GM18502 (cell line): ENCODE data around the gene LRRC8D.
A peak's percentile ranks its signal among the peaks of the same experiment; 100 is the strongest.

ENCODE experiments used
- ATAC-seq: cut with Tn5 transposase; IDR thresholded peaks from one replicate; pipeline ENCODE4 v1.9.1; 2021; ENCODE audit warnings: mild to moderate bottlenecking; ENCODE audit not compliant: unreplicated experiment, poor library complexity

LRRC8D gene

DNA sequence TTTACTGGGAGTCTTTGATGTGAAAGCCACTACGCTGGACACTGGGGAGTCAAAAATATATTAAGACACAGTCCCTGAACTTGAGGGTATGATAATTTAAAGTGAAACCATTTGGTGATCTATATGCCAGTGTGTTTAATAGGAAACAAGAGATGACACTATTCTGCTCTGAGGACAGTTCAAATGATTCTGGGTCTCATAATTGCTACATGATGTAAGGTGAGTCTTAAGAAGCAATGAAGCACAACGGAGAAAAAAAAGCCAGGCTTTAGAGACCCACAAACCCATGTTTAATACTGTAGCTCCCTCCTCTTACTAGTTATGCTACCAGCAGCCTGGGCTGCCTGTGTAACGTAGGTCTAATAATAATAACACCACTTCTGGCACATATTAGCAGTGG lies 14.2 kb upstream of the LRRC8D start:
- ATAC-seq, result no peak

DNA sequence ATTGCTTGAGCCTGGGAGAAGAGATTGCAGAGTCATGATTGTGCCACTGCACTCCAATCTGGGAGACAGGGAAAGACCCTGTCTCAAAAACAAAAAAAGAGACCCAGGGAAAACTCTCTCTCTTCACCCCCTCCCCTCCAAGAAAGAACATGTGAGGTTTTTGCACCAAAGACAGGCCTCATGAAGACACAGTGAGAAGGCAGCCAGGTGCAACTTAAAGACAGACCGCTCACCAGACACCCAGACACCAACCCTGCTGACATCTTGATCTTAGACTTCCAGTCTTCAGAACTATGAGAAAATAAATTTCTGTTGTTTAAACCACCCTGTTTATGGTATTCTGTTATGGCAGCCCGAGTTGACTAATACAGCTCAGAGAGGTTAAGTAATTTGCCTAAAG lies 13.3 kb upstream of the LRRC8D start:
- ATAC-seq, result no peak

DNA sequence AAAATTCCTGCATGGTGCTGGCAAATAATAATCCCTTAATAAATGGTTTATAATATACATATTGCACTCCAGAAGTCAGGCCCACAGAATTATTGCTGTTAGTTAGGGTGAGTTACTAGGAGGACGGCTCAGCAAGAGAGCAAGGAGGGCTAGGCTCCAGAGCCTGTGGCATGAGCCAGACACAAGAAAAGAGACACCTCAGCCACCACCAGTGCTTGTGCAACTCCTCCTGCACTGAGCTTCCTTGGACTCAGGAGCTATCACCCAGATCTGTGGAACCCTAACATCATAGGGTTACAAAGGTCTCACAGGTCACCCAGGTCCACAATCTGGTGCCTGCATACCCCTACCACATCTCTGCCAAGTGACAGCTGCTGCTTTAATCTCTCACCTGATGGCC lies 12.8 kb upstream of the LRRC8D start:
- ATAC-seq, result no peak

DNA sequence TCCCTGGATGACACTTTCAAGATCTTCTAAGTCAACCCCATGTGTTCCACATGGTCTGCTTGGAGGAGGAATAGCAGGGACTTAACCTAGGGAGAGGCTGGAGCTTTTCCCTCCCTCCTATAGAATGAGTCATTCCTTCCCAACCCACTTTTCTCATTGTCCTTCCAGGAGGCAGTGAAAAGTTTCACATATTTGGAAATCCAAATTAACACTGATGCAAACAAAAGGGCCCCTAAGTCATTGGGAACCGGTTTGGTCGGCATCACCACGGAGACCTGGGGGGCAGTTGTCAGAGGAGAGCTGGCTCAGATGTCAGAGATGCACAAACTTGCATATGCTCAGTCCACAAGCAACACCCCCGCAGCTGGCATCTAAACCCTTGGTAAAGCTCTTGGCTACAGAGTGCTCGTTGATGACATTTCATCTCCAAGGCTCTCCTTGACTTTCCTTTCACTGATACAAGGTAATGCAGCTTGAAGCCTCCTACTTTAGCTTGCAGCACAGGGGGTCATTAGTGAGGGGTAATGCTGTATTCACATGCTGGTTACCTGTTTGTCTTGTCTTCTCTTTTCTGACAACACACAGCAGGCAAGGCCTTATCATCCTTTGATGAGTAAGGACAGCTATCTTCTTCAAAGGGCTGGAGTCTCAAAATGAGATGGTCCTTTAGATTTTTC lies 12.3 kb upstream of the LRRC8D start:
- ATAC-seq, result no peak

DNA sequence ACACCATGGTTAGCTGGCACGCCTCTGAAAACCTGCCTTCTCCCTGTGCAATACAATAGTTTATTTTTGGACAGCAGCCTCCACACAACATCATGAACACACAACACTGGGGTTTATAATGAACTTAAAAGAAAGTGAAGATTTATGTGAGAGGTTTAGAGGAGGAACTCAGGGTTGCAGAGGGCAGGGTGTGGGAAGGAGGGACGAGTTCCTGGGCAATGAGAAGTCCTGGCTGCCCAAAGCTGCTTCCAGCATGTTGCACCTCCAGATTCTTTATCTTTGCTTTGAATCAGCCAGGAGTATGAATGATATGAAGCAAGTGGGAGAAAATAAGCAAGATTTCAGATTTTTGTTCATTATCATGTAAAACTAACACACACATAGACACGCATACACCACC lies 11.3 kb upstream of the LRRC8D start:
- ATAC-seq, result no peak

DNA sequence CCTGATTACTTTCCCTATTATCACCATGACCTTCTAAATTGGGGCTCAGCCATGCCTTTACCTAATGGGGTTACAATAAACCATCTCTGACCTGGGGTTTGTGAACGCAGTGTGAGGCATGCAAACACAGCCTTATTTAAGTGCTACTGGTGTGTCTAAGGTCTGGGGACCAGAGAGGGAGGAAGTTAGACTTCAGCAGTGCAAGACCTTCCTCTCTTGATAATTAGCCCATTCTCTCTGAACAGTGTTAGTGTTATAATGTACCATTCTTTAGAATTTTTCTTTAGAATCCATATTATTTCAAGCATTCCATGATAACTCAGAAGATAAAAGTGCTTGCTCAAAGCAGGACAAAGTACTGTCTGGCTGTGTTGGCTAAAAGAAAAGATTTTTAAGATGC lies 10.5 kb upstream of the LRRC8D start:
- no peak for ATAC-seq

DNA sequence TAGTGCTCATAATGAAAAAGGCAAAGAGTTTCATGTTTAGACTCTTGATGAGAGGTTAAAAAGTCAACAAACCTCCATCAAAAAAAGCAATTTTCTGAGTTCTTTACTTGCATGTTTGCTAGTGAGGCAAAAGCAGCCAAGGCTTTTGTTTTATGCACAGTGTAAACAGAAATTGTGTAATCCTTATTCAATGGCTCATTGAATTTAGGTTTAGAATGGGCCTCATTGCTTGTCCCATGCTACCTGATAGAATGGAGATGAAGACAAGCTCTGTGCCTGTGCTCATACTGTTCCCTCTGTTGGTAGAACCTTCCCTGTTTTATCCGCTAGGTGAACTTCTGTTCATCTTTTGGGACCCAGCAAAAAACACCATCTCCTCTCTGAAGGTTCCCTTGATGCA lies 10.0 kb upstream of the LRRC8D start:
- no peak for ATAC-seq

DNA sequence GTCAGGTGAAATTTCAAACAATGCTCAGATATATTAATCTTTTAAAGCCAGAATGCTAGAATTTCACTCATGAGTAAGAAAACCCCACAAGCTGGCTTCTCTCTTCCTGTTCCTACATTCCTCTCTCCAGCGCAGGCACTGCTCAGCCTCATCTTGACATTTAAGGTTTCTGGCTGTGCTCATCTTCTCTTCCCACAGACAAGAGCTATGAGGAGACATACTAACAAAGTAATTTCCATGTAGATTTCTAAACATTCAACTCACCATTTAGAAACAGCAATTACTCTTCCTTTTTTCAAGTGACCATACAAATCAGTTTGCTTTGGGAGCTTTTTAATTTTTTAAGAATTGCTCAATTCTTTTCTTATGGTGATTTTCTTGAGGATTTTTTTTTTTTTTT lies 7.8 kb upstream of the LRRC8D start:
- ATAC-seq, result no peak

DNA sequence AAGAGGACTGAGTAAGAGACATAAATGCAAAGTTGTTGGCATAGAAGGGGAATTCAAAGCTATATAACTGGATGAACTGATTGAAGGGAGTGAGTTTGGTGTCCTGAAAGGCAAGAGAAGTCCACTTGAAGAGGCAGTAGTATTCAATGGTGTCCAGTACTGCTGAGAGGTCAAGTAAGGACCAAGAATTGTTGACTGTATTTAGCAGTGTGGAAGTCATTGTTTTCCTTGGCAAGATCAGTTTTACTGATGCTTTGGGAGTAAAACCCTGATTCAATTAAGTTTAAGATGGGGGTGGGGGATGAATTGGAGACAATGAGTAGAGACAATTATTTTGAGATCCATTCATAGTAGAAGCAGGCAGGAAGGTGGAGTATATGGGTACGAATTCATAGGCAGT lies 5.8 kb upstream of the LRRC8D start:
- no peak for ATAC-seq

DNA sequence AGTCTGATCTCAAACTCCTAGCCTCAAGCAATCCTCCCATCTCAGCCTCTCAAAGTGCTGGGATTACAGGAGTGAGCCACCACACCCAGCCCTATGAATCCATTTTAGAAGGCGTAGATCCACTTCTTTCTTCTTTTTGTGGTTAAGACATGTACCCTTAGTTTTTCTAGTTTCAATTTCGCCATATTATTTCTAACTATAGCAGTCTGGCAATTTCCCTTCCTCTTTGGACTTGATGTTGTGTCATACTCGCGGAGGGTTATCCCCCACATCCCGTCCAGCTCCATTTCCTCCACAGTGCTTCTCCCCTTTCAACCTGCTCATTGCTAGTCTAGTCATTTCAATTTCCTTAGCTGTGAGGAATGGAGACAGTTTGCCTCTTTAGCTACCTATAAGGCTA lies 5.2 kb upstream of the LRRC8D start:
- ATAC-seq, result peak; percentile 65

DNA sequence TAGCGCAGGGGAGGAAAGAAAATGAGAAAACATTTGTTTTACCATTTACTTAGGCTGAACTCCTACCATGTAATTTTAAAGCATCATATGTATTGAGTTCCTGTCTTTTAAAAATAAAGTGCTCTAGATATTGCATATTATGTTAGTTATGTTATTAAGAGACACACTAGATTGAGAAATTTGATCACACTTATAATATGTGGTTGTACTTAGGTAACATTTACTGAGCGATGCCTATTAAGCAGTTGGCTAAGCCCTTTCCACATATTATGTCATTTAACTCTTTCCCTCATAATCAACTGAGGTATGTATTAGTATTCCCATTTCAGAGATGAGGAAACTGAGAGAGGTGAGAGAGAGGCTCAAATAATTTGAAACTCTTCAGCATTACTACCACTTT lies 4.5 kb upstream of the LRRC8D start:
- no peak for ATAC-seq

DNA sequence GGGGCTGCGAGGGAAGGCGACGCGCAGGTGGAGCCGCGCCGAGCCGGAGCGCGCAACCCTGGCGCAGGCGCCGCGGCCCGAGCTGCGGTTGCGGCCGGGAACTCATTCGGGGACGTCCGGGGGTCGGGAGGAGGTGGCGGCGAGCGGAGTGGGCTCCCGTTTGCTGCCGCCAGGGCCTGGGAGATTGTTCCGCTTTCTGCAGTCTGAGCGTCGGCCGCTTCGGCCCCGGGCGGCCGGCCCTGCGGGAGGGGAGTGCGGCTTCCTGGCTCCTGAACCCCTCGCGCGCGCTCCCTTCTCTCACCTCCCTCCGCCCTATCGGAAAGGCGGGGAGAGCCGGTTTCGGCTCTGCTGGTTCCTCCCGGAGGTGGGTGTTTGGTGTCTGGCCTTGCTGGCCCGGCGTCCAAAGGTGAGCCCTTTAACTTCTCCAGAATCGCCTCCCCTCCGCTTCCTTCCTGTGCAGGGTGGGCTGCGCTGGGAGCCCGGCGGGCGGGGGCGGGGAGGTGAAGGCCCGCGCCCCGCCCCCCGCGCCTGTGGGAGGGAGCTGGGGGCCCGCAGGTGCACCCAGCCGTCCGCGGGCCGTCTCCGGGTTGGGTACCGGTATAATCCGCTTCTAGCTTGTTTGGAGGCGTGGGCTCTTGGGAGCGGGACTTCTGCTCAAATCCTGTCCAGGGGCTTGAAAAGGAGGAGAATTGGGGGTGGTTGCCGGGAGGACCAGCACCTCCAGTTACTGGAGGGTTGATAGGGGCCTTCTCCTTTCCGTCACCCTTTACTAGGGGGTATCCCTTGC lies 683 bp downstream of the LRRC8D start:
- peak; percentile 58 for ATAC-seq

DNA sequence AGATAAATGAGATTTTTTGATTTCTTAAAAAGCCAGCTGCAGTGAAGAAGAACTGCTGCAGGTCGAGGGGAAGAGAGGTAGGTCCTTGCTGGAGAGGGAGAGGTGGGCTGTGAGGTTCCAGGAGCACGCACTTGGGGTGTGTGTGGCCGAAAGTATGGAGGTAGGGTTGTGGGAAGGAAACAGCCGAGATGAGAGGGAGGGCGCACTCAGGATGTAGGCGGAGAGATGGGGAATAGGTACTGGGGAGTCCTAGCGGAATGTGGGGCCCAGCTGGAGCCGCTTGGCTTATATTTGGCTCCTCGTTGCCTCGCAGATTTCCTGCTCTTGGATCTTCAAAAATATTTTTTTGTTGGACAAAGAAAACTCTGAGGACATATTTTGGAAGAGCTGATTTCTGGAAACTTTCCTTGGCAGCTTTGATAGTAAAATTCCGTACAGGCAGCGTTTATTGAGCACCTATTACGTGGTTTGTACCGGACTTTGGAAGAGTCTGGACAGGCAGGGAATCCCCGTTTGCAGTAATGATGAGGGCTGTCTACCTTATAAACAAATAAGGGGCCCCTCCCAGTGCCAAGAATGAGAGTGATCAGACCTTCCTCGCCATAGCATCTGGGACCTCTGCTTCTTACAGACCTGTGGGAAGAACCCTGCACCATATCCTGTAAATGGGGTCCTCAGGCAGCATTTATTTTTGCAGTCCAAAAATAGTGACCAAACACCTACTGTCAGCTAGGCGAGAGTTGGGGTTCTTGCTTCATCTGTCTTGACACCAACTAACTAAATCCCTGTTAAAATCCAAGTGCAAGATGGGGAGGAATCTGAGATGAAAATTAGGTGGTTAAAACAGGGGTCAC lies 1.5 kb downstream of the LRRC8D start:
- peak; percentile 3 for ATAC-seq

DNA sequence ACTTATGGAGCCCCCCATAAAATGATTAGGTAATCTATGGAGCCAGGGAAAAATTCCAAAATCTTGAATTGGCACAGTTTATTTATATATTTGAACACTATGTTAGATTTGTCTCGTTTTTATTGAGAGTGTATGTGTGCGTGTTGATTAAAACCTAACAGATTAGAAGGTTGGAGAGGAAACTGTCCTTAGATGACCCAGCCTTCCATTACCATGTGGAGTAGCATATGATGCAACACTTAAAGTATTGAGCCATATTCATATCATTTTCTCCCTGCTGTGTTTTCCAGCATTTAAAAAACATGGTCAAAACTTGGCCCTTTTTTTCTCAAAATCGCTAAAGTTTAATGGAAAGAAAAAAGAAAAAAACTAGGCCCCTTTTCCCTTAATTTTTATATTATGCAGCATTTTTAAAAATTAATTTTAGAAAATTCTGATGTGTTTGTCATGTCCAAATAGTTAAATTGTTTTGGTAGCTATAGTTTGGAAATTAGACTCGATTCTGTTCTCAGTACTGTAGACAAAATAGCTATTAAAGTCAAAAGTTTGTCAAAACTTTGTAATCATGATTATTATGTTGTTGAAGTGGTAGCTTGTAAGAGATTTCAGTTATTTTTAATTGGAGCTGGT lies 2.3 kb downstream of the LRRC8D start:
- no peak for ATAC-seq

DNA sequence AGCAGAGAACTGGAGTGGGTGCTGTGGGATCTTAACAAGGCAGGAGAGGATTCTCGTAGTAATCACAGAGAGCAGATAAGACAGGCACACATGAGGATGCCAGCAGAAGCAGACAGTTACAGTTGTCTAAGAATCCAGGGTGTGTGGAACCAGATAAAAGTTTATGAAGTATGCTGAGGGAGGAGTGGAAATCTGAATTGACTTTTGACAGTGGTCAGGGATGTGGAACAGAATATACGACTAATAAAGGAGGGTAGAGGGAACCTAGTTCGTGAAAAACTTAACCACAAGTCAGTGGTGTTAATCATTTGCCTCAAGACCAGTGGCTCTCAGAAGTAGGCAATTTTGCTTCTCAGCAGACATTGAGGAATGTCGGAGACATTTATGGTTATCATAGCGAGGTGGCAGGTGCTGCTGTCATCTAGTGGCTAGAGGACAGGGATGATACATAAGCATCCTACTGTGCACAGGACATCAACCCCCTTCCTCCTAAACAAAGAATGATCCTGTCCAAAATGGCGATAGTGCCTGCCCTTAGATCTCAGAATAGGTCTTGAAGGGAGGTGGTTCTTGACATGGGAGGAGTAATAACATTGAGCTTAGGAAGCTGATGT lies 3.0 kb downstream of the LRRC8D start:
- ATAC-seq, result no peak

DNA sequence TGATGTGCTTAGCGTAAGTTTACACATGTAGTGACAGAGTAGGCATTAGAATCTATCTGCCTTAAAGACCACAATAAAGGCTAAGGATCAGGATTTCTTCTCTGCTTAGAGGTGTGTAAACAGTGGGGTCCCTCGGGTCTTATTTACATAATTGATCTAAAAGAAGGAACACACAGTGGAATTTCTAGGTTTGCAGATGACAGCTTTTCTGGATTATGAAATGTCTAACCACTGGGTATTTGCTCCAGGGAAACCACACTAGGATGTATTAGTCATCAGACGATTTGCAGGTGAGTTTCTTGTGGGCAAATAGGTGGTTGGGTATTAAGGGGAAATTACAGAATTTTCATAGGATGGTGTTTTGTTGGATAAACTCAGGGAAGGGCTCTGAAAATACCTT lies 5.8 kb downstream of the LRRC8D start:
- no peak for ATAC-seq

DNA sequence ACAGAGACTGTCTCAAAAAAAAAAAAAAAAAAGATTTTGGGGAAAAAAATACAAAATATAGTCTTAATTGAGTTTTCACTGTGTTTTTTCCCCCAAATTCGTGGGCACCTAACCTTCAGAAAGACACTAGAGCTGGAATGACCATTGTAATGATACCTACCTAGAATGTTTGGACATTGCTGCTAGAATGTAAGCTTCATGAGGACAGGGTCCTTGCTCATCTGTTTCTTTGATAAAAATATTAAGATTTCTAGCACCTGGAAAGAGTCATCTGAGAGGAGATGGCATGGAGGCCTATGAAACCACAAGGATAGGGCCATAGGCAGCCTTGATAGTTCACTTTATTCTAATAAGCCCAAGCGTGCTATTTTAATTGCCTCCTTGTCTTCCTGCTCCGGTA lies 6.5 kb downstream of the LRRC8D start:
- ATAC-seq, result no peak

DNA sequence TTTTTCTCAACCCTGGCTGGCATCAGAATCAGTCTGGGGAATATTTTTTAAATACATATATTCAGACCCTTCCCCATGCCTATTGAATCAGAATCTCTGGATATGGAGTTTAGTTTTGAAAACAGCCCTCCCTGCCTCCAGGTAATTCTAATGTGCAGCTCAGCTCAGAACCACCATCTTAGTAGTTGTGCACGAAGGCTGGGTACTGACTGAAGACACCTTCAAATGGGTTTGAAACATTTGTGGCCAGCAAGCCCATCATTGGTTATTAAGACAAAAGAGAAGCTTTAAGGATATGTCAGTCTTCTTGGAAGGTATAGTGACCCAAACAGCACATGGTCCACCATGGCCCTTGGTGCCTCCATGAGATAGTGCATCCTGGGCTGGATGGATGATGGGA lies 7.1 kb downstream of the LRRC8D start:
- ATAC-seq, result no peak

DNA sequence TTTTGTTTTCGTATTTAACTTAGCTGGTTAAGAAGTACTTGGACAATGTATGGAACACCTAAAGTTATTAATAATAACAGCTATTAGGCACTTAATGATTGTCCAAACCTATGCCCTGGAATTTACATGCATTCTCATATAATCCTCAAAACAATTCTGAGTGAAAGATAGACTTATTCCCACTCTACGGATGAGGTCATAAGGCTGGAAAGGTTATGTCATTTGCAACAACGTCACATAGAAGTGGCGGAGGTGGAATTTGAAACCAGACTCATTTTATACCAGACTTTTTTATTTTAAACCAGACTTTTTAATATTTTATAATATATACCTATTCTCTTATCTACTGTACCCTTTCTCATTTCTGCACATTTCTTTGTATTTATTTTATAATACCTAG lies 8.4 kb downstream of the LRRC8D start:
- ATAC-seq, result no peak

DNA sequence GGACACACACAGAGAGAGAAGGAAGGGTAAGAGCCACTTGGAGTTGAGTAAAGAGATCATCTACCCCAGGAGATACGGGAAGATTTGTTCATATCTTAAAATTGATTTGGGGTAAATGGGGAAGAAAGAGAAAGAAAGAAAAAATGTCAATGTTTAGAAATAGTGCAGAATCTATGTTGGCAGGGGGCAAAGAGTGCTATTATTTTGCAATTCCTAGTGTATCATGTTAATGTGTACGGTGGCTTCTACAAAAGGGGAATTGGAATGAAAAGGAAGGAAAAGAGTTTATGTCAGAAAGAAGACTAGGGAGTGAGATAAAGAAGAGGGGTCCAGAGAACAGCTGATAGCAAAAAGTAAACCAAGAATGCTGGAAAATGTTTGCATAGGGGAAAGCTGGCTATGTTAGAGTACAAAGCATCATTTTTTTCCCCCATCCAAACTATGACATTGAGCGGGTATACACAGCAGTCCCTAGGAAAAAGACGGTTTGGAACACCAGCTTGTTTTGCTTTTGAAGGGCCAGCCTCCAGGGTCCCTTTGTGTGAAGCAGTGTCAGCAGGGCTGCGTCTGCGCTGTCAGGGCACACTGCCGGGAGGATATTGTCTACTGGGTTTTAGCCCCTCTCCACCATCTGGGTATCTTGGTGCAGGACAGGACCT lies 10.8 kb downstream of the LRRC8D start:
- ATAC-seq, result no peak
